Smooth muscle cell (in vitro differentiated cells): ENCODE results near the gene SS18L1. TPM values are rescaled to one million over a fixed set of nuclear protein-coding genes. Genes with fewer than 3 reads are reported as not detected.

Experiments used
- DNase-seq: peaks from one replicate; lab custom pipeline; 2025; ENCODE audit not compliant: unreplicated experiment; lab: John Stamatoyannopoulos, UW
- H2AFZ ChIP-seq: fragments of 200-600 bp; sonication (generic); 2 replicates; pipeline ENCODE4 v1.6.0; 2016; ENCODE audit warnings: antibody characterized with exemption, low read depth, mild to moderate bottlenecking
- H3F3A ChIP-seq: fragments of 200-600 bp; sonication (generic); 2 replicates; pipeline ENCODE4 v1.6.0; 2017; ENCODE audit warnings: antibody characterized with exemption, low read depth
- H3K27ac ChIP-seq: fragments of 200-600 bp; sonication (generic); 2 replicates; pipeline ENCODE4 v1.5.1; 2016; ENCODE audit warnings: low read depth, mild to moderate bottlenecking
- H3K27me3 ChIP-seq: fragments of 200-600 bp; sonication (generic); 2 replicates; pipeline ENCODE4 v1.6.1; 2016; ENCODE audit warnings: low read depth, mild to moderate bottlenecking
- H3K36me3 ChIP-seq: fragments of 200-600 bp; sonication (generic); 2 replicates; pipeline ENCODE4 v1.5.1; 2016; ENCODE audit warnings: low read depth
- H3K4me1 ChIP-seq: fragments of 200-600 bp; sonication (generic); 2 replicates; pipeline ENCODE4 v1.5.1; 2016; ENCODE audit warnings: low read depth
- H3K4me2 ChIP-seq: fragments of 200-600 bp; sonication (generic); 2 replicates; pipeline ENCODE4 v1.6.0; 2016; ENCODE audit warnings: mild to moderate bottlenecking
- H3K4me3 ChIP-seq: fragments of 200-600 bp; sonication (generic); 2 replicates; pipeline ENCODE4 v1.5.1; 2016; ENCODE audit warnings: mild to moderate bottlenecking
- H3K79me2 ChIP-seq: fragments of 200-600 bp; sonication (generic); 2 replicates; pipeline ENCODE4 v1.6.0; 2016; ENCODE audit warnings: low read depth, mild to moderate bottlenecking
- H3K9ac ChIP-seq: fragments of 200-600 bp; sonication (generic); 2 replicates; pipeline ENCODE4 v1.6.0; 2016; ENCODE audit warnings: low read depth
- H3K9me3 ChIP-seq: fragments of 200-600 bp; sonication (generic); replicated peaks from 2 replicates; pipeline ENCODE4 v1.5.1; 2016; ENCODE audit warnings: low read depth
- H4K20me1 ChIP-seq: fragments of 200-600 bp; sonication (generic); 2 replicates; pipeline ENCODE4 v1.6.0; 2016; ENCODE audit warnings: low read depth
- WGBS: methylation state at CpG from one replicate; pipeline ENCODE4 v1.1.7; 2016; ENCODE audit warnings: low lambda C conversion rate; 5-methylcytosine and 5-hydroxymethylcytosine counted together
- polyA plus RNA-seq: library from polyadenylated mRNA; unstranded; fragments of >200 nt; fragmentation: Nextera tagmentation; extraction: Ambion mirVana; gene quantifications from 2 replicates; pipeline ENCODE4 v1.2.1, GENCODE V29; 2016
- total RNA-seq: library from RNA; depleted of rRNA; stranded (reverse); fragments of >200 nt; gene quantifications from 2 replicates; pipeline ENCODE4 v1.2.3, GENCODE V29; 2014
- TF ChIP-seq, protein P1 (sequence below): fragments of 200-600 bp; sonication (generic); IDR thresholded peaks from 2 replicates; pipeline ENCODE4 v1.5.1; 2017; ENCODE audit warnings: borderline replicate concordance, mild to moderate bottlenecking, antibody characterized with exemption; ENCODE audit not compliant: insufficient read depth, poor library complexity, severe bottlenecking

Gene SS18L1
- total and polyA plus RNA-seq, 2 experiments from 2014 or later = 2.3 to 10.1 TPM

DNA sequence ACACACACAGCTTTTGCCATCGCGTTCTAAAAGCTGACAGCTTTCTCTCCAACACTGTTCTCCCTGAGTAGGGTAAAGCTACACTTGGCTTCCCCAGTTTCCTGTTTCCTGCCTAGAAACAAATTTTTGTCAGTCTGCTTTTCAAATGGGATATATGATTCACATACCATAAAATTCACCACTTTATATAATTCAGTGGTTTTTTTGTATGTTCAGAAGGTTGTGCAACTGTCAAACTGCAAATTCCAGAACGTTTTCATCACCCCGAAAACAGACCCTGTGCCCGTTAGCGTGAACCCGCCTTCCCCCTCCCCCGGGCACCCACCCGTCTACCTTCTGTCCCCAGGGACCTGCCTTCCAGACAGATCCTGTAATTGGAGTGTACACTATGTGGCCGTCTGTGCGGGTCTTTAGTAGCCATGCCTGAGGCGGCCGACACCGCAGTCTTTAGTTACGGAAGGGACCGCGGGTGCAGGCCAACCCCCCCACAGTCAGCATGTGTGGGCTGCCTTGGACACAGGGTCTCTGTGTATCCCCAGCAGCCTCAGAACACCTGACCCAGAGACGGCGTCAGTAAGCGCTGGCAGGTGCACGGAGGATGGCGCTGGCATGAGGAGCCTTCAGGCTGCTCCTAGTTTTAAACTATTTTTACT is 59.9 kb downstream of the SS18L1 start:
- H3K36me3 ChIP-seq = peaks cover 10% of the 10 kb centered on the region
- no peaks in the 10 kb centered on the region for H3K9me3 ChIP-seq
- no peaks in the 10 kb centered on the region for H3F3A ChIP-seq
- DNase-seq = no peak
- no peaks in the 10 kb centered on the region for H3K4me1 ChIP-seq
- no peak overlapping the region for H3K9ac ChIP-seq
- no peaks in the 10 kb centered on the region for H3K27me3 ChIP-seq
- H3K27ac ChIP-seq = no peak overlapping the region
- WGBS = 89% methylated on average over 17 of the region's 22 CpGs
- H4K20me1 ChIP-seq = peaks cover 5% of the 10 kb centered on the region
- TF ChIP-seq, protein P1, sequence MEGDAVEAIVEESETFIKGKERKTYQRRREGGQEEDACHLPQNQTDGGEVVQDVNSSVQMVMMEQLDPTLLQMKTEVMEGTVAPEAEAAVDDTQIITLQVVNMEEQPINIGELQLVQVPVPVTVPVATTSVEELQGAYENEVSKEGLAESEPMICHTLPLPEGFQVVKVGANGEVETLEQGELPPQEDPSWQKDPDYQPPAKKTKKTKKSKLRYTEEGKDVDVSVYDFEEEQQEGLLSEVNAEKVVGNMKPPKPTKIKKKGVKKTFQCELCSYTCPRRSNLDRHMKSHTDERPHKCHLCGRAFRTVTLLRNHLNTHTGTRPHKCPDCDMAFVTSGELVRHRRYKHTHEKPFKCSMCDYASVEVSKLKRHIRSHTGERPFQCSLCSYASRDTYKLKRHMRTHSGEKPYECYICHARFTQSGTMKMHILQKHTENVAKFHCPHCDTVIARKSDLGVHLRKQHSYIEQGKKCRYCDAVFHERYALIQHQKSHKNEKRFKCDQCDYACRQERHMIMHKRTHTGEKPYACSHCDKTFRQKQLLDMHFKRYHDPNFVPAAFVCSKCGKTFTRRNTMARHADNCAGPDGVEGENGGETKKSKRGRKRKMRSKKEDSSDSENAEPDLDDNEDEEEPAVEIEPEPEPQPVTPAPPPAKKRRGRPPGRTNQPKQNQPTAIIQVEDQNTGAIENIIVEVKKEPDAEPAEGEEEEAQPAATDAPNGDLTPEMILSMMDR = no peak
- no peaks in the 10 kb centered on the region for H3K79me2 ChIP-seq
- H3K4me3 ChIP-seq = no peak overlapping the region
- no peak overlapping the region for H2AFZ ChIP-seq
- H3K4me2 ChIP-seq = no peak overlapping the region

DNA sequence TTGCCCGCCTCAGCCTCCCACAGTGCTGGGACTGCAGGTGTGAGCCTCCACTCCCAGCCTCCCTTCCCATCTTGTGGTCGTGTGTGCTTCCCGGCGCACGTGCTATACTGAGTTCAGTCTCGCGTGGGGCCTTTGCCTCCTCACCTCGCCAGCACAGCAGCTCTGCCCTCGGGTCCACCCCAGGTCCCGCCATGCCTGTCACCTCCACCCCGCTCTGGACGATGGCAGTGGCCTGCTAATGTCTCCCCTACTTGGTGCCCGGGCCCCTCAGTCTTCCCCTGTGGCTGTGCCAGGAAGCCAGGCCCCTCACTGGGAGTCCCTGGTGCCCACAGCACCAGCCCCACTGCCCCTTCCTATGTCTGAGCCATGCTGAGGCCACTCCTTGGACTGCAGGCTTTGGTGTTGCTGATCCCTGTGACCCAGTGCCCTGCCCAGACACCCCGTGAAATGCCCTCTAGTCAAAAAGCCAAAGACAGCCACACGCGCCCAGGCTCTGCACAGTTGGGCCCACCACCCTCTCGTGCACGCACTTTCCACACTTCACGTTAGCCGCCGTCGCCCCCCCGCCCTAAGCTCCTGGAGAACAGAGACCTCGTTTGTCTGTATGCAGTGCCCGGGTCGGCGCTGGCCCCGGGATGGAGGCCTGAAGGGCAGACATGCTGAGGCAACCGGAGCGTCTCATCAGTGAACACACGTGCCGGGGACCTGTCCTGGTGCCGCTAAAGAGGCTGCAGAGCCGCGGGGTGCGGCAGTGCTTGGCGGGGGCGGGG is 62.2 kb downstream of the SS18L1 start:
- Histone ChIP-seq H3K9ac (no peak overlapping the region), H3K79me2 (no peaks in the 10 kb centered on the region), H4K20me1 (peaks cover 5% of the 10 kb centered on the region), H3K4me1 (no peaks in the 10 kb centered on the region), H3K4me3 (no peak overlapping the region), H3F3A (no peaks in the 10 kb centered on the region), H2AFZ (no peak overlapping the region), H3K9me3 (no peaks in the 10 kb centered on the region), H3K36me3 (no peaks in the 10 kb centered on the region), H3K27me3 (no peaks in the 10 kb centered on the region), H3K27ac (no peak overlapping the region), H3K4me2 (no peak overlapping the region)
- no peak for DNase-seq
- over 99% methylated on average over 38 of the region's 38 CpGs for WGBS
- TF ChIP-seq, protein P1 = no peak

DNA sequence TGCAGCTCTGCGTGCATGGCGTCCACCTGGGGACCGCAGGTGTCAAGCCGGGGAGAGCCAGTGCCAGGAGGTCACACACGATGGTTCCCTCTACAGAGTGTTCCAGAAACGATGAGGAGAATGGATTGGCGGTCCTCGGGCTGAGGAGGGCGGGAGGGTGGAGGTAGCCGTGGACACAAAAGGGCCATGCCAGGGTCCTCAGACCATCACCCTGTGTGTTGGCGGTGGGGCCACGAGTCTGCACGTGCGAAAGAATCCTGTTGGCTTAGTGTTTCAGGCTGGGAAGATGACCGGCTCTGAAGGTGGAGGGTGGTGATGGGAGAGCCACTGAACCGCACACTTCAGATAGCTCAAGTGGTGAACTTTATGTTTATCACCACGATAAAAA is 62.8 kb downstream of the SS18L1 start:
- no peaks in the 10 kb centered on the region for H3K36me3 ChIP-seq
- no peaks in the 10 kb centered on the region for H3K79me2 ChIP-seq
- H2AFZ ChIP-seq = no peak overlapping the region
- no peaks in the 10 kb centered on the region for H3K27me3 ChIP-seq
- peaks cover 5% of the 10 kb centered on the region for H4K20me1 ChIP-seq
- no peak overlapping the region for H3K9ac ChIP-seq
- H3K9me3 ChIP-seq = no peaks in the 10 kb centered on the region
- no peaks in the 10 kb centered on the region for H3K4me1 ChIP-seq
- H3K27ac ChIP-seq = no peak overlapping the region
- H3K4me3 ChIP-seq = no peak overlapping the region
- no peak overlapping the region for H3K4me2 ChIP-seq
- H3F3A ChIP-seq = no peaks in the 10 kb centered on the region
- no peak for DNase-seq
- TF ChIP-seq, protein P1 = no peak
- 89% methylated on average over 15 of the region's 17 CpGs for WGBS
